HCT116 (cell line): ENCODE measurements around the gene BEGAIN.

Source experiments
- CTCF ChIP-seq, 3 experiments: fragments of 200-600 bp in 1 of 3; sonication (generic) in 1 of 3; IDR thresholded peaks in 2 of 3; conservative IDR thresholded peaks in 1 of 3; 2 replicates each; pipeline ENCODE4 v1.5.1; 2012 to 2017; ENCODE audit warnings: low read depth in 2 of 3, low read length in 2 of 3, antibody characterized with exemption in 1 of 3, borderline replicate concordance in 1 of 3, control low read depth in 1 of 3, mild to moderate bottlenecking in 1 of 3, mixed read lengths in 1 of 3, mixed run types in 1 of 3, moderate library complexity in 1 of 3; ENCODE audit not compliant: insufficient read depth in 1 of 3
- EZH2 ChIP-seq: fragments of 200-600 bp; sonication (generic); IDR thresholded peaks from 2 replicates; pipeline ENCODE4 v1.6.1; 2017; ENCODE audit warnings: antibody characterized with exemption, mixed run types
- EZH2phosphoT487 ChIP-seq: fragments of 200-600 bp; IDR thresholded peaks from 2 replicates; pipeline ENCODE4 v1.6.1; 2018; ENCODE audit warnings: antibody characterized with exemption, borderline replicate concordance
- POLR2A ChIP-seq: IDR thresholded peaks from 2 replicates; pipeline ENCODE4 v1.7.0; 2011; ENCODE audit warnings: borderline replicate concordance; ENCODE audit not compliant: insufficient read depth, insufficient read length; ENCODE audit errors: extremely low read depth
- POLR2AphosphoS5 ChIP-seq: IDR thresholded peaks from 2 replicates; pipeline ENCODE4 v1.6.1; 2011; ENCODE audit warnings: mild to moderate bottlenecking, low read depth, low read length, moderate library complexity
- RAD21 ChIP-seq: IDR thresholded peaks from 2 replicates; pipeline ENCODE4 v1.6.1; 2012; ENCODE audit warnings: low read depth, mild to moderate bottlenecking
- SRF ChIP-seq: IDR thresholded peaks from 2 replicates; pipeline ENCODE4 v1.6.1; 2012; ENCODE audit warnings: low read depth
- TCF7L2 ChIP-seq: IDR thresholded peaks from 2 replicates; pipeline ENCODE4 v1.7.0; 2011; ENCODE audit warnings: borderline replicate concordance, inconsistent platforms; ENCODE audit not compliant: insufficient read depth, insufficient read length; ENCODE audit errors: extremely low read depth
- ZFX ChIP-seq: fragments of 450-650 bp; IDR thresholded peaks from 2 replicates; pipeline ENCODE4 v1.6.1; 2017
- ZNF274 ChIP-seq: fragments of 200-500 bp; sonication (Bioruptor generic); IDR thresholded peaks from 2 replicates; pipeline ENCODE4 v1.6.1; 2014; ENCODE audit warnings: mild to moderate bottlenecking, low read depth, low read length, inconsistent platforms
- TF ChIP-seq, protein P1 (sequence below): IDR thresholded peaks from 2 replicates; pipeline ENCODE4 v1.6.1; 2012

- TF ChIP-seq CTCF (IDR thresholded peaks at IDR 0.05 in 2 of 3, conservative IDR thresholded peaks at IDR 0.05 in 1 of 3; ENCODE audit: borderline replicate concordance in 1 of 3, insufficient read depth in 1 of 3, low read depth in 2 of 3, low read length in 2 of 3) (no peak), POLR2AphosphoS5 (no peak), ZFX (no peak), ZNF274 (no peak), EZH2phosphoT487 (no peak), POLR2A (no peak), TCF7L2 (no peak), RAD21 (no peak), EZH2 (no peak), SRF (no peak)
- TF ChIP-seq, protein P1, sequence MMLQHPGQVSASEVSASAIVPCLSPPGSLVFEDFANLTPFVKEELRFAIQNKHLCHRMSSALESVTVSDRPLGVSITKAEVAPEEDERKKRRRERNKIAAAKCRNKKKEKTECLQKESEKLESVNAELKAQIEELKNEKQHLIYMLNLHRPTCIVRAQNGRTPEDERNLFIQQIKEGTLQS, result no peak
Measured at GRCh38 chr14:100622708-100623485, 35.7 kb upstream of the BEGAIN start.
